ENCODE results near the gene AQP9.
"Not testable (repeated sequence)": the region's sequence is repeated elsewhere in the genome, so short reads cannot be mapped to it uniquely, and the experiment has no call there.

The AQP9 gene

DNA sequence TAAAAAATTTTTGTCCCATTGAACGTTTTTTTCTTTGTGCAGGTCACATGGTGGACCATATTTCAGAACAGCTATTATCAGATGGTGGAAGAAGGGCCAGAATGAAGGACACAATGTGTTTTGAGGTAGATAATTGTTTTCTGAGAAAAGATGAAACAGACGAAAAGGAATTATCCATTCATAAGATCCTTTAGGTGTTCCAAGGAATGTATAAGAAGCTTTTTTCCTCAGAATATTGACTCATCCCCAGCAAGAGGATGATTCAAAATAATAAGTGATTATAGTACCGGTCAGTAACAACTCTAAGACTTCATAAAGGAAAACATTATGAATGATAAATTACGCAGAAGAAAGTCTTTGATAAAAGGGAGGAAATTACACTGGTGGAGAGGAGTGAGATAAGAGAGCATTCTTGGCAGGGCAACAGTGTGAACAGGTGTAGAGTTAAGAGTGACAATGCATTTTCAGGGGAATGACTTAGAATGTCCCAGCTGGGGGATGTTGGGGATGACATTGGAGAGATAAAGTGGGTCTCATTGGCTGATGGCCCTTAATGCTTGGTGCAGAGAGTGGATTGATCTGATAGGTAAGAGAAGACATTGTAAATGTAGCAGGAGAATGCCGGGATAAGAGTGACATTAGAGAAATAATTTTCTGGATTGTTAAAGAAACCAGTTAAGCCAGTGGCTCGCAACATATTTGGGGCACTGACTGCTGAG is 27.0 kb upstream of the AQP9 start:
- DNase-seq (ENCODE audit: low read depth in 1 of 2, low spot score in 1 of 2), result no peak
- no peaks in the 10 kb centered on the region for H3K27me3 ChIP-seq (ENCODE audit: insufficient read depth, poor library complexity, severe bottlenecking)
- no peak overlapping the region for H3K27ac ChIP-seq (replicated peaks)
- H3K4me3 ChIP-seq (replicated peaks; ENCODE audit: insufficient read depth, low read length), result no peak overlapping the region
- TF ChIP-seq GABPA (IDR thresholded peaks at IDR 0.05; ENCODE audit: low read depth), result no peak
- no peak for TF ChIP-seq CTCF (IDR thresholded peaks at IDR 0.05; ENCODE audit: insufficient read depth, low read length)
- TF ChIP-seq POLR2AphosphoS5 (IDR thresholded peaks at IDR 0.05; ENCODE audit: low read depth), result no peak
- no peak for TF ChIP-seq REST (IDR thresholded peaks at IDR 0.05; ENCODE audit: insufficient replicate concordance, low read depth)
- TF ChIP-seq SPI1 (IDR thresholded peaks at IDR 0.05; ENCODE audit: borderline replicate concordance, low read depth), result no peak

DNA sequence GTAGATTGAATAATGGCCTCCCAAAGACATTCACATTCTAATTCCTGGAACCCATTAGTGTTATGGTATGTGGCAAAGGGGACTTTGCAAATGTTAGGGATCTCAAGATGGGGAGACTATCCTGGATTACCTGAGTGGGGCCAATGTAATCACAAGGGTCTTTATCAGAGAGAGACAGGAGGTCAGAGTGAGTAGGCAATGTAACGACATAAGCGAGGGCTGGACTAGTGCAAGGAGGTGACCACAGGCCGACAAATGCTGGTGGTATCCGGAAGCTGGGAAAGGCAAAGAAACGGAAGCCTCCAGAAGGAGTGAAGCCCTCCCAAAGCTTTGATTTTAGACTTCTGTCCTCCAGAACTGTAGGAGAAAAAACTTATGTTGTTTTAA is 26.5 kb upstream of the AQP9 start:
- no peak for TF ChIP-seq SPI1 (IDR thresholded peaks at IDR 0.05; ENCODE audit: borderline replicate concordance, low read depth)
- TF ChIP-seq REST (IDR thresholded peaks at IDR 0.05; ENCODE audit: insufficient replicate concordance, low read depth), result no peak
- TF ChIP-seq CTCF (IDR thresholded peaks at IDR 0.05; ENCODE audit: insufficient read depth, low read length), result no peak
- TF ChIP-seq GABPA (IDR thresholded peaks at IDR 0.05; ENCODE audit: low read depth), result no peak
- no peak for TF ChIP-seq POLR2AphosphoS5 (IDR thresholded peaks at IDR 0.05; ENCODE audit: low read depth)
- no peaks in the 10 kb centered on the region for H3K27me3 ChIP-seq (ENCODE audit: insufficient read depth, poor library complexity, severe bottlenecking)
- H3K4me3 ChIP-seq (replicated peaks; ENCODE audit: insufficient read depth, low read length), result no peak overlapping the region
- no peak for DNase-seq (ENCODE audit: low read depth in 1 of 2, low spot score in 1 of 2)
- no peak overlapping the region for H3K27ac ChIP-seq (replicated peaks)

GRCh38 chr15:58113358-58113757 is 24.8 kb upstream of the AQP9 start:
- not testable (repeated sequence) for DNase-seq (ENCODE audit: low read depth in 1 of 2, low spot score in 1 of 2); H3K27me3 ChIP-seq (ENCODE audit: insufficient read depth, poor library complexity, severe bottlenecking); H3K4me3 ChIP-seq (replicated peaks; ENCODE audit: insufficient read depth, low read length); H3K27ac ChIP-seq (replicated peaks)

DNA sequence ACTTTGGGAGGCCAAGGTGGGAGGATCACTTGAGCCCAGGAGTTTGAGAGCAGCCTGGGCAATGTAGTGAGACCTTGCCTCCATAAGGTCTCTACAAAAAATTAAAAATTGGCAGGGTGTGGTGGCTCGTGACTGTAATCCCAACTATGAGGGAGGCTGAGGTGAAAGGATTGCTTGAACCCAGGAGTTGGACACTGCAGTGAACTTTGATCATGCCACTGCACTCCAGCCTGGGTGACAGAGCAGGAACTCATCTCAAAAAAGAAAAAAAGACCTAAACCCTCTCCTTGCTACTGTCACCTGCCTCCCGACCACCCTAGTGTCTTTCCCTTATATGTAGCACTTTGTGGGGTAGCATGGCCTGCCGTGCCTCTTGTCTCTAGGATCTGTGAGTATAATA is 23.8 kb upstream of the AQP9 start:
- no peak overlapping the region for H3K4me3 ChIP-seq (replicated peaks; ENCODE audit: insufficient read depth, low read length)
- no peak for TF ChIP-seq SPI1 (IDR thresholded peaks at IDR 0.05; ENCODE audit: borderline replicate concordance, low read depth)
- TF ChIP-seq CTCF (IDR thresholded peaks at IDR 0.05; ENCODE audit: insufficient read depth, low read length), result no peak
- TF ChIP-seq GABPA (IDR thresholded peaks at IDR 0.05; ENCODE audit: low read depth), result no peak
- no peak for TF ChIP-seq POLR2AphosphoS5 (IDR thresholded peaks at IDR 0.05; ENCODE audit: low read depth)
- TF ChIP-seq REST (IDR thresholded peaks at IDR 0.05; ENCODE audit: insufficient replicate concordance, low read depth), result no peak
- no peak overlapping the region for H3K27ac ChIP-seq (replicated peaks)
- no peak for DNase-seq (ENCODE audit: low read depth in 1 of 2, low spot score in 1 of 2)
- no peaks in the 10 kb centered on the region for H3K27me3 ChIP-seq (ENCODE audit: insufficient read depth, poor library complexity, severe bottlenecking)
